Heart right ventricle (tissue), 16 donors: ENCODE data around the gene BRICD5. TPM values are rescaled to one million over a fixed set of nuclear protein-coding genes. Genes with fewer than 3 reads are reported as not detected.

Experiments used
- ATAC-seq, 8 donors: fragments of 200-7000 bp; cut with Tn5 transposase; one replicate each; pipeline ENCODE4 v1.9.1; 2020; ENCODE audit warnings: mild to moderate bottlenecking in 8 of 8, moderate library complexity in 8 of 8, moderate number of reproducible peaks in 1 of 8
- DNase-seq, 2 donors: peaks; one replicate each; pipeline ENCODE4 v3.0.0-alpha.2; 2020
- H3K27ac ChIP-seq, 10 donors: fragments of 200-600 bp; sonication (generic) in 2 of 10; one replicate each; pipeline versions ENCODE4 v1.5.0 to v1.8.0; 2020 to 2022; ENCODE audit warnings: mild to moderate bottlenecking in 3 of 10
- H3K27me3 ChIP-seq, 7 donors: fragments of 200-600 bp; one replicate each; pipeline ENCODE4 v1.8.0; 2021 to 2022; ENCODE audit warnings: mild to moderate bottlenecking in 2 of 7
- H3K36me3 ChIP-seq, 9 donors: fragments of 200-600 bp; sonication (generic) in 1 of 9; one replicate each; pipeline versions ENCODE4 v1.5.0 to v1.8.0; 2020 to 2022; ENCODE audit warnings: mild to moderate bottlenecking in 2 of 9
- H3K4me1 ChIP-seq, 9 donors: fragments of 200-600 bp; sonication (generic) in 1 of 9; one replicate each; pipeline versions ENCODE4 v1.5.0 to v1.8.0; 2020 to 2022; ENCODE audit warnings: mild to moderate bottlenecking in 4 of 9
- H3K4me3 ChIP-seq, 10 donors: fragments of 200-600 bp; sonication (generic) in 2 of 10; one replicate each; pipeline versions ENCODE4 v1.5.0 to v1.8.0; 2020 to 2022; ENCODE audit warnings: mild to moderate bottlenecking in 7 of 10, moderate library complexity in 2 of 10
- H3K9me3 ChIP-seq, 11 donors: fragments of 200-600 bp in 10 of 11; sonication (generic) in 2 of 11; one replicate each; pipeline versions ENCODE4 v1.5.0 to v1.8.0; 2013 to 2022; ENCODE audit warnings: mild to moderate bottlenecking in 2 of 11, control low read depth in 1 of 11, moderate library complexity in 1 of 11
- WGBS, 2 donors: extraction: QIAGEN DNeasy Blood & Tissue Kit; methylation state at CpG; one replicate each; pipeline ENCODE4 v1.1.7; 2013; ENCODE audit warnings: inconsistent platforms in 1 of 2; 5-methylcytosine and 5-hydroxymethylcytosine counted together
- intact Hi-C, 10 donors: fragments of 100-400 bp; cut with DNase I; formaldehyde crosslinking; loops; one replicate each; pipeline versions ENCODE4 v1.11.1 to v1.14.2; 2022
- polyA plus RNA-seq, 2 donors: library from polyadenylated mRNA; stranded (reverse); fragments of 200-250 nt; gene quantifications; one replicate each; pipeline ENCODE4 v1.2.3, GENCODE V29; 2013
- total RNA-seq, 10 donors: library from RNA; stranded (reverse); fragmentation: NEBNext Ultra II Directional in 3 of 10; extraction: Animal tissue kit (Norgen Biotek cat#: 25700) in 3 of 10; gene quantifications; one replicate each; pipeline versions ENCODE4 v1.2.1 to v1.2.4, GENCODE V29; 2021 to 2023
- TF ChIP-seq, protein P1 (sequence below), 9 donors: fragments of 200-600 bp; sonication (generic) in 2 of 9; IDR thresholded peaks; one replicate each; pipeline versions ENCODE4 v1.5.0 to v1.8.0; 2021 to 2022; ENCODE audit warnings: antibody characterized with exemption in 9 of 9, mild to moderate bottlenecking in 5 of 9, moderate library complexity in 1 of 9
- donor health status: Arrhythmogenic right ventricular cardiomyopathy.
- donor health status: ischemic (EF 13 %, LVEDD 7.1; RV severe dilation, severe dysfunction).
- donor health status: healthy with polysubstance abuse.
- donor health status: DM: no; HTN: yes; CAD: no.
- donor health status: DM: no; HTN: no; CAD: no.
- donor health status: ischemic (EF 25% LVEDD 6.9; RV normal size, moderate dysfunction).
- donor health status: ischemic (EF 25% LVEDD 5.7; RV mildly dilated, moderate dysfunction).
- donor health status: healthy.
- donor health status: DM: yes; HTN: yes; CAD: no.
- donor health status: Ischemic cardiomyopathy.
- donor health status: ischemic (EF 35%, LVEDD 5.7; RV mildly dilated, moderate dysfunction).
- donor health status: nonischemic (EF 11% LVEDD 7.7; RV severe dilation, severe dysfunction).
- donor health status: DM: yes; HTN: yes; CAD: no.
- donor health status: PGD.
- donor health status: ischemic (EF 29% LVEDD 5.4; RV normal size, mild dysfunction).
- donor health status: nonischemic (EF 23%, LVEDD 6.1; RV moderate dilation, normal function).

The BRICD5 gene
- total and polyA plus RNA-seq, 12 donors: 4.3 to 31.7 (median 7.7) TPM

DNA sequence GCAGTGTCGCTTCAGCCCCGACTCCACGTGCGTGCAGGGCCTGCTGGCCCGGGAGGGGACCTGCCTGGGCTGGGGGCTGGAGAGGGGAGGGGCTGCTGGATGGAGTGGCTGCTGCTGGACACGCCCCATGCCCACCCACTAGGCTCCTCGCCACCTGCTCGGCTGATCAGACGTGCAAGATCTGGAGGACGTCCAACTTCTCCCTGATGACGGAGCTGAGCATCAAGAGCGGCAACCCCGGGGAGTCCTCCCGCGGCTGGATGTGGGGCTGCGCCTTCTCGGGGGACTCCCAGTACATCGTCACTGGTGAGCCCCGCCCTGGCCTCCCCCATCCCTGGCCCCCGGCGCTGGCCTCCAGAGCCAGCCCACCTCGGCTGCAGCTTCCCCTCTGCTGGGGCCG is 2.4 kb downstream of the BRICD5 start:
- Histone ChIP-seq H3K4me3 (no peak overlapping the region), H3K4me1 (peaks cover 21 to 58% (median 39%) of the 10 kb centered on the region in 9 donors), H3K27ac (no peak overlapping the region), H3K27me3 (no peaks in the 10 kb centered on the region), H3K36me3 (peaks cover 0 to 39% (median 18%) of the 10 kb centered on the region in 9 donors), H3K9me3 (no peaks in the 10 kb centered on the region)
- TF ChIP-seq, protein P1, sequence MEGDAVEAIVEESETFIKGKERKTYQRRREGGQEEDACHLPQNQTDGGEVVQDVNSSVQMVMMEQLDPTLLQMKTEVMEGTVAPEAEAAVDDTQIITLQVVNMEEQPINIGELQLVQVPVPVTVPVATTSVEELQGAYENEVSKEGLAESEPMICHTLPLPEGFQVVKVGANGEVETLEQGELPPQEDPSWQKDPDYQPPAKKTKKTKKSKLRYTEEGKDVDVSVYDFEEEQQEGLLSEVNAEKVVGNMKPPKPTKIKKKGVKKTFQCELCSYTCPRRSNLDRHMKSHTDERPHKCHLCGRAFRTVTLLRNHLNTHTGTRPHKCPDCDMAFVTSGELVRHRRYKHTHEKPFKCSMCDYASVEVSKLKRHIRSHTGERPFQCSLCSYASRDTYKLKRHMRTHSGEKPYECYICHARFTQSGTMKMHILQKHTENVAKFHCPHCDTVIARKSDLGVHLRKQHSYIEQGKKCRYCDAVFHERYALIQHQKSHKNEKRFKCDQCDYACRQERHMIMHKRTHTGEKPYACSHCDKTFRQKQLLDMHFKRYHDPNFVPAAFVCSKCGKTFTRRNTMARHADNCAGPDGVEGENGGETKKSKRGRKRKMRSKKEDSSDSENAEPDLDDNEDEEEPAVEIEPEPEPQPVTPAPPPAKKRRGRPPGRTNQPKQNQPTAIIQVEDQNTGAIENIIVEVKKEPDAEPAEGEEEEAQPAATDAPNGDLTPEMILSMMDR (IDR thresholded peaks at IDR 0.05): no peak
- no peak for ATAC-seq
- intact Hi-C loops: loop anchor here in 1 of 10 donors (5.0 kb wide), 1 partner anchor 51 kb away; the partner anchor contains the start of gene TRAF7
- WGBS, 2 donors: 69 to 72% methylated on average over 23 of the region's 23 CpGs
- DNase-seq: no peak

DNA sequence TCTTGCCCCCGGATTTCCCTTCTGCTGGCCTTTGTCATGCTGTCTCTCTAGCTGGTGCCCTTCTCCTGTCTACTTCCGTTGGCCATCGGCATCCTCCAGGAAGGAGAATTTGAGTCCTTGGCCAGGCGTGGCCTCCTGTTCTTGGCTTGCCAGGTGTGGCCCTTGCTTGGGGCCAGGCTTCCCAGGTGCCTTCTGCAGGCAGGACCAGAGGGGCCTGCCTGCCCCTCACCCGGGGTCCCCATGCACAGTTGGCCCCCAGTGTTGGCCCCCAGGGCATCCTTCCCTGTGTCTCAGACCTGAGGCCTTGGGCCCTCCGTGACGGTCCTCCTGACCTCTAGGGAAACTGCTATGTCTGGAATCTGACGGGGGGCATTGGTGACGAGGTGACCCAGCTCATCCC is 2.8 kb downstream of the BRICD5 start:
- intact Hi-C loops: loop anchor here in 1 of 10 donors (5.0 kb wide), 1 partner anchor 51 kb away; the partner anchor contains the start of gene TRAF7
- Histone ChIP-seq H3K27me3 (no peaks in the 10 kb centered on the region), H3K36me3 (peaks cover 0 to 39% (median 18%) of the 10 kb centered on the region in 9 donors), H3K4me3 (no peak overlapping the region), H3K9me3 (no peaks in the 10 kb centered on the region), H3K27ac (no peak overlapping the region), H3K4me1 (peaks cover 17 to 53% (median 34%) of the 10 kb centered on the region in 9 donors)
- ATAC-seq (no peak), DNase-seq (no peak)
- 90% methylated on average over 9 of the region's 9 CpGs for WGBS, 2 donors
- TF ChIP-seq, protein P1 (IDR thresholded peaks at IDR 0.05): no peak

DNA sequence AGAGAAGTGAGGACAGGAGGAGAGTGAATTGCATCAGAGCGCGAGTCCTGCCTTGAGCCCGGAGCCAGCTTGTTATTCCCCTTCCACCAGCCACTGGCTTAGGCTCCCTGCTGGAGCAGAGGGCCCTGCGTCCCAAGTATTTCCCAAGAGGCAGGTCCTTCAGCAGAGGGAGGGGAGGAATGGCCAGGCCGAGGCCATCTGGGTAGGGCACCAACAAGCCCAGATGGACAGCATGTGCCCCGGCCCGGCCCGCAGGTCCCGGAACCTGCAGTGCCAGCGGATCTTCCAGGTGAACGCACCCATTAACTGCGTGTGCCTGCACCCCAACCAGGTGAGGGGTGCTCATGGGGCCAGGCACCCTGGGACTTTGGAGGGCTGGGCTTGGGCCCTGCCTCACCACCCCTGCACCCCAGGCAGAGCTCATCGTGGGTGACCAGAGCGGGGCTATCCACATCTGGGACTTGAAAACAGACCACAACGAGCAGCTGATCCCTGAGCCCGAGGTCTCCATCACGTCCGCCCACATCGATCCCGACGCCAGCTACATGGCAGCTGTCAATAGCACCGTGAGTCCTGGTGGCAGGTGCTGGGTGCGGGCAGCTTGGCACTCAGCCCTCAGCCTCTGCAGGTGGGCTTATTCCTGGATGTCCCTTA is 3.8 kb downstream of the BRICD5 start:
- WGBS, 2 donors: 91 to 92% methylated on average over 23 of the region's 23 CpGs
- no peak for ATAC-seq
- DNase-seq: no peak
- Histone ChIP-seq H3K9me3 (no peaks in the 10 kb centered on the region), H3K4me3 (peak overlapping the region in 1 of 10 donors; percentile 84), H3K4me1 (peaks cover 9 to 44% (median 25%) of the 10 kb centered on the region in 9 donors), H3K27me3 (no peaks in the 10 kb centered on the region), H3K36me3 (peaks cover 0 to 39% (median 18%) of the 10 kb centered on the region in 9 donors), H3K27ac (no peak overlapping the region)
- intact Hi-C loops: loop anchor here in 1 of 10 donors (5.0 kb wide), 1 partner anchor 50 kb away; the partner anchor contains the start of gene TRAF7
- TF ChIP-seq, protein P1 (IDR thresholded peaks at IDR 0.05): no peak

DNA sequence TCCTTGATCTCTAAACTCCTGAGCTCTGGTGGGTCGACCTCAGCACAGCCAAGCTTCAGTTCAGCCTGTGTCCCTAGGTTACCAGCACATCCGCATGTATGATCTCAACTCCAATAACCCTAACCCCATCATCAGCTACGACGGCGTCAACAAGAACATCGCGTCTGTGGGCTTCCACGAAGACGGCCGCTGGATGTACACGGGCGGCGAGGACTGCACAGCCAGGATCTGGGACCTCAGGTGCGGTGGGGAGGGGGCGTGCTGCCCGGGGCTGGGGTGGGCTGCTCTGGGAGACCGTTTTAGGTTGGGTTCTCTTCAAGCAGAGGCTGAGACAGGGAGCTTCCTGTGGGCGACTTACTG is 4.3 kb downstream of the BRICD5 start:
- intact Hi-C loops: loop anchor here in 1 of 10 donors (5.0 kb wide), 1 partner anchor 49 kb away; the partner anchor contains the start of gene TRAF7
- ATAC-seq: no peak

More for the DNA sequence above, 4.3 kb downstream of the BRICD5 start:
- Histone ChIP-seq H3K4me1 (peaks cover 9 to 39% (median 21%) of the 10 kb centered on the region in 9 donors), H3K4me3 (peak overlapping the region in 9 of 10 donors; percentile 56 to 88 (median 80)), H3K9me3 (no peaks in the 10 kb centered on the region), H3K27ac (peak overlapping the region in 6 of 10 donors; percentile 98 to 100 (median 98)), H3K27me3 (no peaks in the 10 kb centered on the region), H3K36me3 (peaks cover 0 to 39% (median 18%) of the 10 kb centered on the region in 9 donors)
- 84% methylated on average over 18 of the region's 18 CpGs for WGBS, 2 donors
- no peak for DNase-seq
- TF ChIP-seq, protein P1 (IDR thresholded peaks at IDR 0.05): no peak
